HCT116 (cell line): Measurements from ENCODE around the gene RGS17. TPM values are rescaled to one million over a fixed set of nuclear protein-coding genes. Genes with fewer than 3 reads are reported as not detected.

Experiments used
- ATAC-seq: fragments of 200-7000 bp; cut with Tn5 transposase; 2 replicates; pipeline ENCODE4 v1.9.1; 2020; ENCODE audit warnings: mild to moderate bottlenecking, moderate library complexity
- BruUV-seq: library from RNA; stranded (reverse); fragments of 400-500 nt; replicated peaks from 2 replicates; lab custom pipeline; 2021; lab: Mats Ljungman, UMichigan
- CTCF ChIA-PET: fragments of 300-600 bp; sonication (Branson Sonifier 250); formaldehyde crosslinking; loops from one replicate; lab custom pipeline; 2021; ENCODE audit warnings: antibody characterized with exemption; lab: Charles Lee
- POLR2A ChIA-PET: fragments of 300-600, 350-600 bp; sonication (Branson Sonifier 250); formaldehyde crosslinking; loops from one replicate; lab custom pipeline; 2021; ENCODE audit warnings: antibody characterized with exemption; lab: Charles Lee
- RAD21 ChIA-PET, 2 experiments: fragments of 300-600 bp; sonication (Branson Sonifier 250); formaldehyde crosslinking; loops; one replicate each; lab custom pipeline; 2023; ENCODE audit warnings: low total read pairs in 2 of 2; ENCODE audit not compliant: uncharacterized antibody in 2 of 2, unreplicated experiment in 2 of 2, low non-redundant PET in 1 of 2; lab: Charles Lee
- DNase-seq: peaks from one replicate; pipeline ENCODE4 v3.0.0-alpha.2; 2010; ENCODE audit warnings: low read depth, low spot score
- H2AFZ ChIP-seq: fragments of 200-600 bp; shearing (Covaris generic), sonication (generic); 2 replicates; pipeline ENCODE4 v1.6.1; 2017; ENCODE audit warnings: low read depth, mixed run types, mixed read lengths, antibody characterized with exemption, low read length; ENCODE audit not compliant: poor library complexity, severe bottlenecking
- H3K27ac ChIP-seq: 2 replicates; pipeline ENCODE4 v1.5.1; 2012; ENCODE audit warnings: low read depth, low read length
- H3K27me3 ChIP-seq: fragments of 200-600 bp; sonication (generic); 2 replicates; pipeline ENCODE4 v1.6.1; 2016; ENCODE audit warnings: mixed run types, low read length, mixed read lengths; ENCODE audit not compliant: insufficient read depth
- H3K36me3 ChIP-seq, 2 experiments: fragments of 200-500 bp in 1 of 2; fragments of 200-600 bp in 1 of 2; sonication (Bioruptor generic) in 1 of 2; sonication (generic) in 1 of 2; 2 replicates each; pipeline versions ENCODE4 v1.5.1 to v1.6.1; 2014 to 2016; ENCODE audit warnings: low read length in 2 of 2, inconsistent platforms in 1 of 2, mixed read lengths in 1 of 2, mixed run types in 1 of 2; ENCODE audit not compliant: insufficient read depth in 2 of 2, control insufficient read depth in 1 of 2
- H3K4me1 ChIP-seq, 2 experiments: fragments of 200-600 bp in 1 of 2; sonication (generic) in 1 of 2; 2 replicates each; pipeline versions ENCODE4 v1.5.1 to v1.6.1; 2012 to 2017; ENCODE audit warnings: low read length in 2 of 2, inconsistent platforms in 1 of 2, mild to moderate bottlenecking in 1 of 2, mixed read lengths in 1 of 2, mixed run types in 1 of 2, moderate library complexity in 1 of 2; ENCODE audit not compliant: insufficient read depth in 2 of 2, control insufficient read depth in 1 of 2
- H3K4me2 ChIP-seq: fragments of 200-600 bp; sonication (generic); 2 replicates; pipeline ENCODE4 v1.6.1; 2017; ENCODE audit warnings: mixed run types, low read length, mixed read lengths
- H3K4me3 ChIP-seq, 2 experiments: fragments of 200-600 bp in 1 of 2; sonication (generic) in 1 of 2; replicated peaks in 1 of 2; 2 replicates each; pipeline ENCODE4 v1.5.1; 2011 to 2016; ENCODE audit warnings: low read length in 2 of 2, control low read depth in 1 of 2, low read depth in 1 of 2, mild to moderate bottlenecking in 1 of 2, mixed read lengths in 1 of 2, mixed run types in 1 of 2
- H3K79me2 ChIP-seq: fragments of 200-600 bp; sonication (generic); 2 replicates; pipeline ENCODE4 v1.6.1; 2017; ENCODE audit warnings: mild to moderate bottlenecking, mixed run types, low read length, moderate library complexity, mixed read lengths; ENCODE audit not compliant: insufficient read depth
- H3K9ac ChIP-seq: fragments of 200-600 bp; sonication (generic); 2 replicates; pipeline ENCODE4 v1.6.1; 2016; ENCODE audit warnings: low read length, mixed read lengths
- H3K9me2 ChIP-seq: fragments of 200-600 bp; sonication (generic), shearing (Covaris generic); 2 replicates; pipeline ENCODE4 v1.6.1; 2017; ENCODE audit warnings: mixed run types, mild to moderate bottlenecking, moderate library complexity; ENCODE audit not compliant: insufficient read depth
- H3K9me3 ChIP-seq, 2 experiments: fragments of 200-500 bp in 1 of 2; fragments of 200-600 bp in 1 of 2; sonication (Bioruptor generic) in 1 of 2; sonication (generic) in 1 of 2; 2 replicates each; pipeline ENCODE4 v1.6.1; 2014 to 2017; ENCODE audit warnings: low read length in 2 of 2, mixed read lengths in 2 of 2, inconsistent platforms in 1 of 2, low read depth in 1 of 2, mild to moderate bottlenecking in 1 of 2, mixed run types in 1 of 2, moderate library complexity in 1 of 2; ENCODE audit not compliant: control insufficient read depth in 1 of 2, insufficient read depth in 1 of 2
- H4K20me1 ChIP-seq: fragments of 200-600 bp; sonication (generic), shearing (Covaris generic); 2 replicates; pipeline ENCODE4 v1.6.1; 2017; ENCODE audit warnings: mixed run types, mild to moderate bottlenecking, moderate library complexity; ENCODE audit not compliant: insufficient read depth
- ATF3 ChIP-seq: IDR thresholded peaks from 2 replicates; pipeline ENCODE4 v1.6.1; 2012
- CBX3 ChIP-seq: IDR thresholded peaks from 2 replicates; pipeline ENCODE4 v1.6.1; 2012; ENCODE audit warnings: low read depth
- ELF1 ChIP-seq: IDR thresholded peaks from 2 replicates; pipeline ENCODE4 v1.6.1; 2012; ENCODE audit warnings: low read depth, borderline replicate concordance
- EZH2 ChIP-seq: fragments of 200-600 bp; sonication (generic); IDR thresholded peaks from 2 replicates; pipeline ENCODE4 v1.6.1; 2017; ENCODE audit warnings: antibody characterized with exemption, mixed run types
- EZH2phosphoT487 ChIP-seq: fragments of 200-600 bp; IDR thresholded peaks from 2 replicates; pipeline ENCODE4 v1.6.1; 2018; ENCODE audit warnings: antibody characterized with exemption, borderline replicate concordance
- POLR2A ChIP-seq: IDR thresholded peaks from 2 replicates; pipeline ENCODE4 v1.7.0; 2011; ENCODE audit warnings: borderline replicate concordance; ENCODE audit not compliant: insufficient read depth, insufficient read length; ENCODE audit errors: extremely low read depth
- RAD21 ChIP-seq: IDR thresholded peaks from 2 replicates; pipeline ENCODE4 v1.6.1; 2012; ENCODE audit warnings: low read depth, mild to moderate bottlenecking
- SP1 ChIP-seq: IDR thresholded peaks from 2 replicates; pipeline ENCODE4 v1.6.1; 2012; ENCODE audit warnings: low read depth
- intact Hi-C: fragments of 100-400 bp; cut with micrococcal nuclease; formaldehyde crosslinking; loops from 2 replicates; pipeline ENCODE4 v1.10.0; 2022
- total RNA-seq: library from RNA; stranded (reverse); gene quantifications from one replicate; pipeline ENCODE4 v1.2.1, GENCODE V29; 2021; ENCODE audit not compliant: unreplicated experiment

Gene RGS17
- total RNA-seq, 1 experiment from 2014 or later = 3.9 TPM

GRCh38 chr6:153145591-153145990 is 14.5 kb upstream of the RGS17 start:
- no peak overlapping the region for H3K9ac ChIP-seq
- H3K79me2 ChIP-seq = no peaks in the 10 kb centered on the region
- H3K4me2 ChIP-seq = no peak overlapping the region
- no peak for ATAC-seq
- ChIA-PET CTCF (no interaction called here), POLR2A (no interaction called here), RAD21 (no interaction called here)
- no peak overlapping the region for H2AFZ ChIP-seq
- no peak for TF ChIP-seq ELF1
- no peak overlapping the region for H3K4me3 ChIP-seq
- H3K36me3 ChIP-seq = no peaks in the 10 kb centered on the region
- no peaks in the 10 kb centered on the region for H3K9me3 ChIP-seq
- H3K27ac ChIP-seq = no peak overlapping the region
- H4K20me1 ChIP-seq = no peaks in the 10 kb centered on the region
- DNase-seq = no peak
- no peaks in the 10 kb centered on the region for H3K4me1 ChIP-seq
- intact Hi-C loops = no loop called here
- no peaks in the 10 kb centered on the region for H3K27me3 ChIP-seq
- BruUV-seq = no TSS peak
- no peaks in the 10 kb centered on the region for H3K9me2 ChIP-seq

- ATAC-seq (no peak), DNase-seq (no peak)
- Histone ChIP-seq H3K27ac (no peak overlapping the region), H3K36me3 (no peaks in the 10 kb centered on the region), H3K27me3 (no peaks in the 10 kb centered on the region), H4K20me1 (no peaks in the 10 kb centered on the region), H3K79me2 (no peaks in the 10 kb centered on the region), H3K9me2 (no peaks in the 10 kb centered on the region), H2AFZ (no peak overlapping the region), H3K9ac (no peak overlapping the region), H3K4me3 (no peak overlapping the region), H3K9me3 (no peaks in the 10 kb centered on the region), H3K4me2 (no peak overlapping the region), H3K4me1 (no peaks in the 10 kb centered on the region)
- intact Hi-C loops = no loop called here
- no TSS peak for BruUV-seq
- POLR2A ChIA-PET = no interaction called here
- RAD21 ChIA-PET = no interaction called here
- CTCF ChIA-PET = no interaction called here
- TF ChIP-seq POLR2A = no peak
- TF ChIP-seq CBX3 = no peak
- no peak for TF ChIP-seq ELF1
Measured at GRCh38 chr6:153143200-153143599, 12.1 kb upstream of the RGS17 start.

GRCh38 chr6:153140299-153140698 is 9.2 kb upstream of the RGS17 start:
- no peak for ATAC-seq
- H3K27me3 ChIP-seq = no peaks in the 10 kb centered on the region
- no peaks in the 10 kb centered on the region for H4K20me1 ChIP-seq
- CTCF ChIA-PET = no interaction called here
- no peak overlapping the region for H3K27ac ChIP-seq
- H2AFZ ChIP-seq = no peak overlapping the region
- no peak overlapping the region for H3K4me3 ChIP-seq
- BruUV-seq = no TSS peak
- RAD21 ChIA-PET = no interaction called here
- no peak for DNase-seq
- no peak overlapping the region for H3K4me2 ChIP-seq
- H3K9ac ChIP-seq = no peak overlapping the region
- H3K9me2 ChIP-seq = no peaks in the 10 kb centered on the region
- no peaks in the 10 kb centered on the region for H3K4me1 ChIP-seq
- TF ChIP-seq ELF1 (no peak), ATF3 (no peak), EZH2 (no peak), EZH2phosphoT487 (no peak), SP1 (no peak), RAD21 (no peak)
- H3K36me3 ChIP-seq = no peaks in the 10 kb centered on the region
- intact Hi-C loops = no loop called here
- POLR2A ChIA-PET = no interaction called here
- H3K9me3 ChIP-seq = no peaks in the 10 kb centered on the region
- no peaks in the 10 kb centered on the region for H3K79me2 ChIP-seq
